Astrocyte (in vitro differentiated cells and primary cell): ENCODE measurements around the gene CDC73.

Source experiments
- CTCF ChIP-seq: IDR thresholded peaks from 2 replicates; pipeline ENCODE4 v1.5.1; 2011; ENCODE audit warnings: low read depth, mild to moderate bottlenecking, inconsistent platforms, low read length, moderate library complexity; ENCODE audit not compliant: insufficient read depth
- EZH2 ChIP-seq: IDR thresholded peaks from 2 replicates; pipeline ENCODE4 v1.6.1; 2012; ENCODE audit warnings: mild to moderate bottlenecking, low read length, inconsistent platforms; ENCODE audit not compliant: insufficient read depth

GRCh38 chr1:193086342-193086741 is 35.5 kb upstream of the CDC73 start:
- TF ChIP-seq EZH2 (no peak), CTCF (no peak)
